Lower lobe of right lung (tissue), 2 donors: ENCODE results near the gene PLIN5. TPM values are rescaled to one million over a fixed set of nuclear protein-coding genes. Genes with fewer than 3 reads are reported as not detected.
"Not testable (repeated sequence)": the region's sequence is repeated elsewhere in the genome, so short reads cannot be mapped to it uniquely, and the experiment has no call there.

Experiments
- ATAC-seq, 2 donors: fragments of 200-7000 bp; cut with Tn5 transposase; one replicate each; pipeline ENCODE4 v1.9.1; 2020 to 2022; ENCODE audit warnings: mild to moderate bottlenecking in 2 of 2, moderate library complexity in 2 of 2
- DNase-seq: peaks from one replicate; pipeline ENCODE4 v3.0.0-alpha.2; 2020
- H3K27ac ChIP-seq: fragments of 200-600 bp; one replicate; pipeline ENCODE4 v1.8.0; 2022
- H3K27me3 ChIP-seq: fragments of 200-600 bp; one replicate; pipeline ENCODE4 v1.8.0; 2022; ENCODE audit warnings: low read depth
- H3K36me3 ChIP-seq: fragments of 200-600 bp; one replicate; pipeline ENCODE4 v1.8.0; 2022; ENCODE audit warnings: mild to moderate bottlenecking
- H3K4me1 ChIP-seq: fragments of 200-600 bp; one replicate; pipeline ENCODE4 v1.8.0; 2022
- H3K4me3 ChIP-seq: fragments of 200-600 bp; one replicate; pipeline ENCODE4 v1.8.0; 2022; ENCODE audit warnings: mild to moderate bottlenecking
- H3K9me3 ChIP-seq: fragments of 200-600 bp; one replicate; pipeline ENCODE4 v1.8.0; 2022
- CTCF ChIP-seq: fragments of 200-600 bp; IDR thresholded peaks from one replicate; pipeline ENCODE4 v1.8.0; 2022; ENCODE audit warnings: antibody characterized with exemption, mild to moderate bottlenecking
- intact Hi-C: fragments of 100-400 bp; cut with DNase I; formaldehyde crosslinking; loops from one replicate; pipeline ENCODE4 v1.11.0; 2022
- total RNA-seq: library from RNA; stranded (reverse); fragmentation: NEBNext Ultra II Directional; extraction: Animal tissue kit (Norgen Biotek cat#: 25700); gene quantifications from one replicate; pipeline ENCODE4 v1.2.1, GENCODE V29; 2021
- donor health status: DM: no; HTN: yes; CAD: no; lungs with severe emphysema.

The PLIN5 gene
- total RNA-seq, 1 donor from 2014 or later, result 19.9 TPM

GRCh38 chr19:4570402-4570801 lies 35.4 kb upstream of the PLIN5 start:
- no peak overlapping the region for H3K27ac ChIP-seq
- DNase-seq (no peak), ATAC-seq (no peak)
- H3K36me3 ChIP-seq, result no peaks in the 10 kb centered on the region
- H3K27me3 ChIP-seq, result peaks cover 21% of the 10 kb centered on the region
- intact Hi-C loops, result no loop called here
- peaks cover 8% of the 10 kb centered on the region for H3K4me1 ChIP-seq
- TF ChIP-seq CTCF, result no peak
- no peaks in the 10 kb centered on the region for H3K9me3 ChIP-seq
- no peak overlapping the region for H3K4me3 ChIP-seq

GRCh38 chr19:4568886-4569285 lies 33.9 kb upstream of the PLIN5 start:
- H3K4me3 ChIP-seq, result no peak overlapping the region
- H3K9me3 ChIP-seq, result no peaks in the 10 kb centered on the region
- intact Hi-C loops, result no loop called here
- H3K27ac ChIP-seq, result no peak overlapping the region
- DNase-seq, result no peak
- peaks cover 8% of the 10 kb centered on the region for H3K4me1 ChIP-seq
- H3K36me3 ChIP-seq, result no peaks in the 10 kb centered on the region
- ATAC-seq, result peak; percentile 51 to 54
- no peak for TF ChIP-seq CTCF
- peaks cover 8% of the 10 kb centered on the region for H3K27me3 ChIP-seq

GRCh38 chr19:4567584-4568071 lies 32.6 kb upstream of the PLIN5 start:
- Histone ChIP-seq H3K27ac (no peak overlapping the region), H3K9me3 (no peaks in the 10 kb centered on the region), H3K4me3 (no peak overlapping the region), H3K4me1 (peaks cover 8% of the 10 kb centered on the region), H3K36me3 (no peaks in the 10 kb centered on the region), H3K27me3 (no peaks in the 10 kb centered on the region)
- peak; percentile 70 for TF ChIP-seq CTCF
- intact Hi-C loops, result no loop called here
- ATAC-seq (peak; percentile 64 to 84), DNase-seq (peak; percentile 76)

- H3K9me3 ChIP-seq, result no peaks in the 10 kb centered on the region
- H3K27ac ChIP-seq, result no peak overlapping the region
- ATAC-seq, result no peak
- no peak for DNase-seq
- TF ChIP-seq CTCF, result no peak
- H3K27me3 ChIP-seq, result no peaks in the 10 kb centered on the region
- no peaks in the 10 kb centered on the region for H3K36me3 ChIP-seq
- intact Hi-C loops, result no loop called here
- no peak overlapping the region for H3K4me3 ChIP-seq
- H3K4me1 ChIP-seq, result peaks cover 8% of the 10 kb centered on the region
Observed at GRCh38 chr19:4566402-4567051, 31.5 kb upstream of the PLIN5 start.

- H3K4me3 ChIP-seq, H3K27me3 ChIP-seq, DNase-seq, H3K36me3 ChIP-seq, H3K27ac ChIP-seq, intact Hi-C loops, H3K9me3 ChIP-seq: not testable (repeated sequence)
- peaks cover 16% of the 10 kb centered on the region for H3K4me1 ChIP-seq
- ATAC-seq, result peak; percentile 52 to 78
Observed at GRCh38 chr19:4563562-4563961, 28.5 kb upstream of the PLIN5 start.

GRCh38 chr19:4562085-4562484 lies 27.1 kb upstream of the PLIN5 start:
- H3K27me3 ChIP-seq, H3K27ac ChIP-seq, DNase-seq, H3K4me3 ChIP-seq, intact Hi-C loops, H3K9me3 ChIP-seq, H3K36me3 ChIP-seq: not testable (repeated sequence)
- H3K4me1 ChIP-seq, result peaks cover 21% of the 10 kb centered on the region
- peak; percentile 52 to 80 for ATAC-seq
